Measurements from ENCODE around the gene TEX9. TPM values are rescaled to one million over a fixed set of nuclear protein-coding genes. Genes with fewer than 3 reads are reported as not detected.

TEX9 gene
- total RNA-seq, 6 donors from 2014 or later, result 1.6 to 36.4 (median 6.8) TPM

DNA sequence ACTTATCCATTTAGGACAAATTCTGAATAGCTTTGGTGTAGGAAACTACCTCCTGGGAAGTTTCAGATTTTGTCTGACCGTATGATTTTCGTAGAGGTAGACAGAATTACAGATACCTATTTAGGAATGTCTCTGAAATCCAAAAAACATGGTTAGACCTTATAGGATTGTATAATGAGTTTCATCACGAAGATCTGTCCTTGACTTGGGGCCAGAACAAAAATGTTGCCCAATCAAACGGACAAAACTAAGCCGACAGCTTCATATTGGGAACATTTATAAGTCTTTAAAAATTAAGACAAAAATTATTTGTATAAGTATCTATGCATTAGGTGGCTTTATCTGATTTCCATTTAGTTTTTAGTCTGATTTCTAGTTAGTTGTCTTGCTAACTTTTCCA is 67.1 kb downstream of the TEX9 start:
- H3K27ac ChIP-seq, result no peak overlapping the region
- no peaks in the 10 kb centered on the region for H3K9me3 ChIP-seq
- H3K27me3 ChIP-seq, result no peaks in the 10 kb centered on the region
- no peak for ATAC-seq (ENCODE audit: low FRiP score in 2 of 2)
- no peak overlapping the region for H3K4me3 ChIP-seq
- no peak for DNase-seq
- no peaks in the 10 kb centered on the region for H3K4me1 ChIP-seq
- WGBS, 2 donors, result 86 to 92% methylated on average over 5 of the region's 5 CpGs
- TF ChIP-seq, protein P1, sequence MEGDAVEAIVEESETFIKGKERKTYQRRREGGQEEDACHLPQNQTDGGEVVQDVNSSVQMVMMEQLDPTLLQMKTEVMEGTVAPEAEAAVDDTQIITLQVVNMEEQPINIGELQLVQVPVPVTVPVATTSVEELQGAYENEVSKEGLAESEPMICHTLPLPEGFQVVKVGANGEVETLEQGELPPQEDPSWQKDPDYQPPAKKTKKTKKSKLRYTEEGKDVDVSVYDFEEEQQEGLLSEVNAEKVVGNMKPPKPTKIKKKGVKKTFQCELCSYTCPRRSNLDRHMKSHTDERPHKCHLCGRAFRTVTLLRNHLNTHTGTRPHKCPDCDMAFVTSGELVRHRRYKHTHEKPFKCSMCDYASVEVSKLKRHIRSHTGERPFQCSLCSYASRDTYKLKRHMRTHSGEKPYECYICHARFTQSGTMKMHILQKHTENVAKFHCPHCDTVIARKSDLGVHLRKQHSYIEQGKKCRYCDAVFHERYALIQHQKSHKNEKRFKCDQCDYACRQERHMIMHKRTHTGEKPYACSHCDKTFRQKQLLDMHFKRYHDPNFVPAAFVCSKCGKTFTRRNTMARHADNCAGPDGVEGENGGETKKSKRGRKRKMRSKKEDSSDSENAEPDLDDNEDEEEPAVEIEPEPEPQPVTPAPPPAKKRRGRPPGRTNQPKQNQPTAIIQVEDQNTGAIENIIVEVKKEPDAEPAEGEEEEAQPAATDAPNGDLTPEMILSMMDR (IDR thresholded peaks at IDR 0.05), result no peak
- TF ChIP-seq POLR2AphosphoS5 (IDR thresholded peaks at IDR 0.05) (no peak), POLR2A (IDR thresholded peaks at IDR 0.05) (no peak), EP300 (IDR thresholded peaks at IDR 0.05) (no peak)
- H3K36me3 ChIP-seq, result no peaks in the 10 kb centered on the region

DNA sequence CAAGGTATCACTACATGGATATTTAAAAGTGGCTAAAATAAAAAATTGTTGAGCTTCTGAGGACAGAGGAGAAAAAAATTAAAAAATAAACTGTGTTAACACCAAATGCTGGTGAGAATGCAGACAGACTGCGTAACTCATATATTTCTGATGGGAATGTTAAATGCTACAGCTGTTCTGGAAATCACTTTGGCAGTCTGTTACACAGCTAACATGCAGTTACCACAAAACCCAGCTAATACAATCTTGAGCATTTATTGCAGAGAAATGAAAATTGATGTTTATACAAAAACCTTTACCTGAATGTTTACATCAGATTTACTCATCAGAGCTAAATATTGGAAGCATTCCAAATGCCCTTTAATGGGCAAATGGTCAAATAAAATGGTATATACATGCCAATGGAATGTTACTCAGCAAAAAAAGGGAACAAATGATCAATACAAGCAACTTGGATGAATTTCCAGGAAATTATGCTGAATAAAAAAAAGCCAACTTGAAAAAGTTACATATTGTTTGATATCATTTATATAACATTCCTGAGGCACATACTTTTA is 75.1 kb downstream of the TEX9 start:
- TF ChIP-seq, protein P1 (IDR thresholded peaks at IDR 0.05), result no peak
- TF ChIP-seq EP300 (IDR thresholded peaks at IDR 0.05), result no peak
- TF ChIP-seq POLR2AphosphoS5 (IDR thresholded peaks at IDR 0.05), result no peak
- no peak for TF ChIP-seq POLR2A (IDR thresholded peaks at IDR 0.05)
- H3K27ac ChIP-seq, result no peak overlapping the region
- H3K4me1 ChIP-seq, result no peaks in the 10 kb centered on the region
- WGBS, 2 donors, result 93 to 95% methylated on average over 1 of the region's 1 CpG
- ATAC-seq (ENCODE audit: low FRiP score in 2 of 2) (no peak), DNase-seq (no peak)
- H3K4me3 ChIP-seq, result no peak overlapping the region
- no peaks in the 10 kb centered on the region for H3K36me3 ChIP-seq
- no peaks in the 10 kb centered on the region for H3K9me3 ChIP-seq
- H3K27me3 ChIP-seq, result no peaks in the 10 kb centered on the region

GRCh38 chr15:56442354-56442753 is 77.1 kb downstream of the TEX9 start:
- no peak overlapping the region for H3K4me3 ChIP-seq
- ATAC-seq (ENCODE audit: low FRiP score in 2 of 2), result no peak
- H3K4me1 ChIP-seq, result no peaks in the 10 kb centered on the region
- no peaks in the 10 kb centered on the region for H3K9me3 ChIP-seq
- 99 to 100% methylated on average over 3 of the region's 3 CpGs for WGBS, 2 donors
- H3K27ac ChIP-seq, result no peak overlapping the region
- H3K27me3 ChIP-seq, result no peaks in the 10 kb centered on the region
- DNase-seq, result no peak
- TF ChIP-seq, protein P1 (IDR thresholded peaks at IDR 0.05), result no peak
- TF ChIP-seq POLR2A (IDR thresholded peaks at IDR 0.05) (no peak), POLR2AphosphoS5 (IDR thresholded peaks at IDR 0.05) (no peak), EP300 (IDR thresholded peaks at IDR 0.05) (no peak)
- no peaks in the 10 kb centered on the region for H3K36me3 ChIP-seq

- H3K36me3 ChIP-seq, result no peaks in the 10 kb centered on the region
- H3K27me3 ChIP-seq, result no peaks in the 10 kb centered on the region
- ATAC-seq (ENCODE audit: low FRiP score in 2 of 2), result no peak
- no peak for DNase-seq
- no peak overlapping the region for H3K27ac ChIP-seq
- no peaks in the 10 kb centered on the region for H3K9me3 ChIP-seq
- 90 to 91% methylated on average over 5 of the region's 5 CpGs for WGBS, 2 donors
- H3K4me3 ChIP-seq, result no peak overlapping the region
- no peaks in the 10 kb centered on the region for H3K4me1 ChIP-seq
- no peak for TF ChIP-seq EP300 (IDR thresholded peaks at IDR 0.05)
- TF ChIP-seq POLR2AphosphoS5 (IDR thresholded peaks at IDR 0.05), result no peak
- no peak for TF ChIP-seq POLR2A (IDR thresholded peaks at IDR 0.05)
- TF ChIP-seq, protein P1 (IDR thresholded peaks at IDR 0.05), result no peak
These were observed 80.5 kb downstream of the TEX9 start for GRCh38 chr15:56445746-56446145.

GRCh38 chr15:56454836-56455235 is 89.6 kb downstream of the TEX9 start:
- Histone ChIP-seq H3K4me1 (no peaks in the 10 kb centered on the region), H3K27ac (no peak overlapping the region), H3K4me3 (no peak overlapping the region), H3K27me3 (no peaks in the 10 kb centered on the region), H3K36me3 (no peaks in the 10 kb centered on the region), H3K9me3 (no peaks in the 10 kb centered on the region)
- TF ChIP-seq, protein P1 (IDR thresholded peaks at IDR 0.05), result no peak
- TF ChIP-seq POLR2A (IDR thresholded peaks at IDR 0.05), result no peak
- TF ChIP-seq EP300 (IDR thresholded peaks at IDR 0.05), result no peak
- TF ChIP-seq POLR2AphosphoS5 (IDR thresholded peaks at IDR 0.05), result no peak
- no peak for DNase-seq
- WGBS, 2 donors, result 44 to 47% methylated on average over 1 of the region's 1 CpG
- no peak for ATAC-seq (ENCODE audit: low FRiP score in 2 of 2)
